ENCODE measurements around the gene SLC41A2.
"Not testable (repeated sequence)": the region's sequence is repeated elsewhere in the genome, so short reads cannot be mapped to it uniquely, and the experiment has no call there.

The SLC41A2 gene, protein sequence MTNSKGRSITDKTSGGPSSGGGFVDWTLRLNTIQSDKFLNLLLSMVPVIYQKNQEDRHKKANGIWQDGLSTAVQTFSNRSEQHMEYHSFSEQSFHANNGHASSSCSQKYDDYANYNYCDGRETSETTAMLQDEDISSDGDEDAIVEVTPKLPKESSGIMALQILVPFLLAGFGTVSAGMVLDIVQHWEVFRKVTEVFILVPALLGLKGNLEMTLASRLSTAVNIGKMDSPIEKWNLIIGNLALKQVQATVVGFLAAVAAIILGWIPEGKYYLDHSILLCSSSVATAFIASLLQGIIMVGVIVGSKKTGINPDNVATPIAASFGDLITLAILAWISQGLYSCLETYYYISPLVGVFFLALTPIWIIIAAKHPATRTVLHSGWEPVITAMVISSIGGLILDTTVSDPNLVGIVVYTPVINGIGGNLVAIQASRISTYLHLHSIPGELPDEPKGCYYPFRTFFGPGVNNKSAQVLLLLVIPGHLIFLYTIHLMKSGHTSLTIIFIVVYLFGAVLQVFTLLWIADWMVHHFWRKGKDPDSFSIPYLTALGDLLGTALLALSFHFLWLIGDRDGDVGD

DNA sequence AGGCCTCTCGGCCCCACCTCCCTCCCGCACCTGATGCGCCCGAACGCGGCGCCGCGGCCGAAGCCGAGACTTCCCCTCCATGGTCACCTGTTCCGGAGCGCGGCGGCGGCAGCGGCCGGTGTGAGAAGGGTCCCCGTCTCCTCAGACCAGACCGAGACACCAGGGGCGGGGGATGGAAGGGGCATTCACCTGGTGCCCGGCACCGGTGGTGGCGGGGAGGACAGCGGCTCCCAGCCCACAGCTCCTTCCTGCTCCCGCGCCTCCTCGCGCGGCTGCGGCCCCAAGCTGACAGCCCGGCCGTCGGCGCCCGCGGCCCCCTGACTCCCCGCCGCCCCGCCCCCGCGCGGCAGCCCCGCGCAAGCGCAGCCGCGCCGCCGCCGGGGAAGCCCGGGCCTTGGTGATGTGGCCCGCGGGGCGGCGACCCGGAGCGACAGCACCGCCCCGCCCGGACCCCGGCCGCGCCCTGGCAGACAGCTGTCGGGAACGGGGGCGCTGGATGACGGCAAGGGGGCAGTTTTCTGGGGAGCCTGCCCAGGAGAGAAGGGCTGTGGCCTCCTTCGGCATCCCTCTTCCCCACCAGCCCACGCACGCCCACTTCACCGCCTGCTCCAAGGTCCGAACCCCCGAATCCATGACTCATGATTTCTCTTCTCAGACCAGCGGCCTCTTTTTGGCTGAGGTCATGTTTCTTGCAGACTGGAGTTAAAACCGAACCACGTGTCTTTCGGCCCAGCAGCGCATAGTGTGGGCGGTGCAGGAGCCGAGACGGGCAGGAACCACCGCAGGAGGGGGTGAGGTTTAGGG, at the start of gene SLC41A2:
Gene SLC41A2 (minus strand): TSS at position 290 of the 804 bp plus-strand sequence. CDS start 29,763 bp downstream, outside the sequence.
- DNase-seq: peak; percentile 84

DNA sequence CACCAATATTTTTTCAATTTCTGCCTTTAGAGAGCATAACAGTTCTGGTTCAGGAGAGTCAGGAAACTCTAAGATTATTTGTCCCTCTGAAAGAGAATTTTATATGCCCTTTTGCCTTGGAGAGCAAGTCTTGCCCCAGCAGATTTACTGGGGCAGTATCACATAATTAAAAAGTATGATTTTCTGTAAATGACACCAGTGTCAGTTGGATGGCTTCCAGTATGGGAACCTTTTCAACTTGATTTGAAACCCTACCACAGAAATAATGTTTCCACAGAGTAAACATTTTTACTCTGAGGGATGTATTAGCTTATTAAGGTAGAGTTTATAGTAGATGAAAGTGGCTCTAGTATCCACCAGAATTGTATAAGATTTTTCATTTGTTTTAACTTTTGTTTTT, 43.4 kb upstream of the SLC41A2 start:
- no peak for DNase-seq

DNA sequence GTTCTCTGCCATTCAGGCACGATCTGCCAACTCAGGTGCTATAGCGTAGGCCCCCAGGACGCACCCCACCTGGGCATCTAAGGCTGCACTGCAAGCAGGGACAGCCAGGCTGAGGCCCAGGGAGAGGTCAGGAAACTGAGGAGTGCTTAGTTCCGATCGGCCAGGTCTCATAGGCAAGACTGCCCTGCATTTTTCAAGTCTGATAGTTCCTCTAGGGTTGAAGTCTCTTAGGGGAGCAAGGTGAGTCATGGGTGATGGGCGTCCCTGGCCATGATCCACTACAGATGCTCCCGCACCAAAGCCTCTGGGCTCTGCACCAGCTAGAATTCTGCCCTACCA, 41.2 kb upstream of the SLC41A2 start:
- DNase-seq: no peak

DNA sequence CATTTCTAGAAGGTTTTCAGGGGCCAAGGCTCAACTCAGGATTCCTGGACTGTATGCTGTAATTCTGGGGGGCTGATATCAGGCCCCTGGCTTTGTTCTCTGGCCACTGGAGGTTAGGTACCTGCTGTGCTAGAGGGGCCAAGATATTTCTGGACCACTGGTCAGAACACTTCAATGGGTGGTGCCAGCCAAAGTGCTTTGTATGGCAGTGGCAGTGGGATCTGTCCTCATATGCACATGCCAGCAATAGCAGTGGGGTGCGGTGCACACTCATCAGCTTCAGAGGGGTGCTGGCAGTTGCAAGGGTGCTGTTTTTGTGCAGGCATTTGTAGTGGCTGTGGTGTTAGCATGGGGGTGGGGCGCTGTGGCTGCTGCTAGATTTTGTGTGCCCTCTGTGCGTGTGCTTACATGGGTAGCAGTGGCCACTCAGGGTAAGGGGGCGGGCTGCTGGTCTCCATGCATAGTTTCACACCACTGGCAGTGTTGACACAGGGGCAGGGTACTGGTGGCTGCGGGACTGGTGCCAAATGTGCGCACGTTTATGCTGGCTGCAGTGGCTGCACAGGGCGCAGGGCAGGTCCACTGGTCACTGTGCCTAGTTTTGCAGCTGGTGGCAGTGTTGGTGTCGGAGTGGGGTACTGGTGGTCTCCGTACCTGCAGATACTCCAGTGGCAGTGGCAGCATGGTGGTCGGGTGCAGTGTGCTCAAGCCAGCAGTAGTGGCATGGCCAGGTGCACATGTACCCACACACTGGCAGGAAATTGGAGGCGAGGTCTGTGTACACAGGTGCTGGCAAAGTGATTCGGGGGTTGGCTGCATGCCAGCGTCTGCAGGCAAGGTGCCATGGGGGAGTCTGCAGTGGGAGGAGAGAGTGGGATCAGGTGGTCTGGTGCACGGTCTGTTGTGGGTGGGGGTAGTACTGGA, 40.6 kb upstream of the SLC41A2 start:
- no peak for DNase-seq

DNA sequence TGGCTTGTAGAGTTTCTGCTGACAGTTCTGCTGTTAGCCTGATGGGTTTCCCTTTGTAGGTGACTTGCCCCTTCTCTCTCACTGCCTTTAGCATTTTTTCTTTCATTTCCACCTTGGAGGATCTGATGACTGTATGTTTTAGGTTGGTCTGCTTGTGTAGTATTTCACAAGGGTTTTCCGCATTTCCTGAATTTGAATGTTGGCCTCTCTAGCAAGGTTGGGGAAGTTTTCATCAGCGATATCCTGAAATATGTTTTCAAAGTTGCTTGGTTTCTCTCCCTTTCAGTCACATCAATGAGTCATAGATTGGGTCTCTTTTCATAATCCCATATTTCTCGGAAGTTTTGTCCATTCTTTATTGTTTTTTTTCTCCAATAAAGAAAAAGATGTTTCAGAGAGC, 39.5 kb upstream of the SLC41A2 start:
- no peak for DNase-seq

DNA sequence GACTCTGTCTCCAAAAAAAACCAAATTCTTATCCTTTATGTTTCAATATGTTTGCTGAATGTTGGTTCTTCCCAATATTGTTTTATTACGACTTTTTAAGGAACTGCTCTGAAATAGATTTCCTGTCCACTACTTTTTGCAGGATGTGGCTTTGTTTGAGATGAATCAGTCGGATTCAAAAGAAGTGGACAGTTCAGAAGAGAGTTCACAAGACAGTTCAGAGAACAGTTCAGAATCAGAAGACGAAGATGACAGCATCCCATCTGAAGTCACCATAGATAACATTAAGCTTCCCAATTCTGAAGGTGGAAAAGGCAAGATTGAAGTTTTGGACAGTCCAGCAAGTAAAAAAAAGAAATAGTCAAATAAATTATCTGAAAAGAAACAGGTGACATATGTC, 36.2 kb upstream of the SLC41A2 start:
- no peak for DNase-seq

DNA sequence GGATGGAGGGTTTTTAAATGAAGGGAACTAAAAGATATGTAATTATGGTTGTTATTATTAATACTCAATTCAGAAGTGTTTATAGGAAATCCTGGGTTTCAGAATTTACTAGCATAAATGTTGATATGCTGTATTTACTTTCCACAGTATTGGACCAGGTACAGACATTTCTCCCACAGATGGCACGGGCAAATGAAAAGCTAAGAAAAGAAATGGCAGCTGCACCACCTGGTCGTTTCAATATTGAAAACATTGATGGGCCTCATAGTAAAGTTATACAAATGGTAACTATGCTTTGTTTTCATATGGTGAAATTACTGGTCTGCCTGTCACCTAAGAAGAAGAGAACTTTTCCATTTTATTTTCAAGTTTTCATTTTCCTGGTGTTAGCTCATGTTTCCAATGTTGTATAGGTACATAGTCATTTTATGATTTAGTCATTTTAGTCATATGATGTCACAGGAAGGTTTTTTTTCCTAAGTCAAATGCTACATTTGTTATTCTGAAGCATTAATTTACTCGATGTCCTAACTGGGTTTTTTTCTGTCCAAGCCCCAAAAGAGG, 33.6 kb upstream of the SLC41A2 start:
- no peak for DNase-seq

DNA sequence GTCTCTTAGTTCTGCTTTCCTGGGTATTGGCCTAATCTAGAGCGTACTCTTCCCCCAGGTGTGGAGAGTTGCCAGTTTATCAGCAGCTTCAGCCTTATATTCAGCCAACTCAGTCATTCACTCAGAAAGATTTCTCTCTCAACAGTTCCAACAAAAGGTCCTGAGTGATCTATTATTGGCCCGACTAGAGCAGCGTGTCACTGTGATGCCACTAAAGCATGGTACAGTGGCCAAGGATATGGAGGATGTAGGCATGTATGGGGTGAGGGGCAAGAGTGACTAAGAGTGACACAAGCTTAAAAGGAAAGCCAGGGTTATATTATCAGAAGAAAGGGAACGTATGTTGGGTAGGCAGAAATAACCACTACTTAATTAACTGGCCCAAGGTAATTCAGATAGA, 32.9 kb upstream of the SLC41A2 start:
- DNase-seq: no peak

DNA sequence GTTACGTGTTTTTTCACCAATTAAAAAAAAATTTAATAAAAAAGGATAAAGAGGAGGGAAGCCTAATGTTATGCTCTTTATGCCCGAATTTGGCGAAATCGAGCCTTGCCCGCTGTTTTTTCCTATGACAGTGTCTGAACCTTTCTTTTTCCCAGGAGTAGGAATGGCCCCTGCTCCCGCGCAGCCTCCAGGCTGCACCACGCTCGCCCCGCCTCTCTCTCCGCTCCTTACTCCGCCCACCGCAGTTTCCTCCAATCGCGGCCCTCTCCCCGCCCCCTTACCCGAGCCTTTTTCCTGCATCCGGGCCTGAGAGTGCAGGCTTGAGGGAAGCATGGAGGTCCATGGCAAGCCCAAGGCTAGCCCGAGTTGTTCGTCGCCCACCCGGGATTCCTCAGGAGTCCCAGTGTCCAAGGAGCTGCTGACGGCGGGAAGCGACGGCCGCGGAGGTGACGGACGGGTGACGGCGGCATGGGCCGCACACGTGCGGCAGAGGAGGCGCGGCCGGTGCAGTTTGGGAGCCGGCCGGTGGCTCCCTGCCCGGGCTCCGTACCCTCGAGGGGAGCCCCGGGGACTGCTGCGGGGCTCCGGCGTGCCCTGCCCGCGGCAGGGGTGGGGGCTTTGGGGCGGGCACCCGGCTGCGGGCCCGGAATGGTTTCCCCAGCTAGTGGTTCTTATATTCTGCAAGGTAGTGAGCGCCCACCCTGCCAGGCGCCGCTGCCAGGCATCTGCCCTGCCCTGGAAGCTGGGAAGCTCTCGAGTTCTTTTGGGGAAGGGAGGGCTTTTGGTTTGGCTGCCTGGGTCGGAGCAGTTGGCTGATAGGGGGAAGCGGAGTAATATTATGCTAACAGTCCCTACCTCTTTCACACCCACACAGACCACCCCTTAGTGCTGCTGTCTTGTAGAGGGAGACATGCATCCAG, 28.2 kb upstream of the SLC41A2 start, which contains the start of gene NOPCHAP1:
Gene NOPCHAP1 (plus strand): TSS at position 295 of the 920 bp plus-strand sequence. CDS start 37 bp downstream, at position 332.
- DNase-seq: peak; percentile 85

DNA sequence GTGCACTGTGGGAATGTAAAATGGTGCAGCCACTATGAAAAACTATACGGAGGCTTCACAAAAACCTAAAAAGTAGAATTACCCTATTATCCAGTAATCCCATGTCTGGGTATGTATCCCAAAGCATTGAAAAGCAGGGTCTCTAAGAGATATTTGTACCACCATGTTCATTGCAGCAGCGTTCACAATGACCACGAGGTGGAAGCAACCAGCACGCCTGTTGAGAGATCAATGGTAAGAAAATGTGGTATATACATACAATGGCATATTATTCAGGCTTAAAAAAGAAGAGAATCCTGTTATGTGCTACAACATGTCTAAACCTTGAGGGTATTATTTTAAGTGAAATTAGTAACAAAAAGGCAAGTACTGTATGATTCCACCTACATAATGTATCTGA, 27.1 kb upstream of the SLC41A2 start:
- no peak for DNase-seq

DNA sequence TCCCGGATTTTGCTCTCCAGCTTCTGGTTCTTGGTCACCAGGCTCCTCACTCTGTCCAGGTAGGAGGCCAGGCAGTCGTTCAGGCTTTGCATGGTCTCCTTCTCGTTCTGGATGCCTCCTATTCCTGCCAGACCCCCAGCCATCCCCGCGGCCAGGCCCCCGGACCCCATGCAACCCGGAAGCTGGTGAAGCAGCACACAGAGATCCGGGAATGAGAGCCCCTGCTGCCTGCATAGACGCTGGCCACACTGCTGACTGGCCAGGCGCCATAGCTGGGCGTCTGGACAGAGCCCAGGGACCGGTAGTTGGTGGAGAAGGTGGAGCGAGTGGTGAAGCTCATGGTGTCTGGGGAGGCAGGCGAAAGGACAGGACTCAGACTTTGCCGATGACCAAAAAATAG, 19.6 kb upstream of the SLC41A2 start:
- DNase-seq: not testable (repeated sequence)

DNA sequence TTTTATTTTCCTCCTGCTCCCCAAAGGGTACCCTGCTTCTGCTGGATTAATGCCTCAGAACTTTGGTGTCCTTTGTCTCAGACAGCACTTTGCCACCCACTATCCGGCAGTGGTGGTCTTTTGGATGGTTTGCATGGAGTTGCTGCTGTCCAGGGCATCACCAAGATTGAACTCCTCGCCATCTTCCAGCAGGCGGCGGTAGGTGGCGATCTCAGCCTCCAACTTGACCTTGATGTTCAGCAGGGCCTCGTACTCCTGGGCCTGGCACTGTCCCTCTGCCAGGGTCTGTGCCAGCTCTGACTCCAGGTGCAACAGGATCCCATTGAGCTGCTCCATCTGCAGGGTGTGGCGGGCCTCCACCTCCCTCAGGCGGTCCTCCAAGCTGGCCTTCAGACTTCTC, 18.6 kb upstream of the SLC41A2 start:
- no peak for DNase-seq

DNA sequence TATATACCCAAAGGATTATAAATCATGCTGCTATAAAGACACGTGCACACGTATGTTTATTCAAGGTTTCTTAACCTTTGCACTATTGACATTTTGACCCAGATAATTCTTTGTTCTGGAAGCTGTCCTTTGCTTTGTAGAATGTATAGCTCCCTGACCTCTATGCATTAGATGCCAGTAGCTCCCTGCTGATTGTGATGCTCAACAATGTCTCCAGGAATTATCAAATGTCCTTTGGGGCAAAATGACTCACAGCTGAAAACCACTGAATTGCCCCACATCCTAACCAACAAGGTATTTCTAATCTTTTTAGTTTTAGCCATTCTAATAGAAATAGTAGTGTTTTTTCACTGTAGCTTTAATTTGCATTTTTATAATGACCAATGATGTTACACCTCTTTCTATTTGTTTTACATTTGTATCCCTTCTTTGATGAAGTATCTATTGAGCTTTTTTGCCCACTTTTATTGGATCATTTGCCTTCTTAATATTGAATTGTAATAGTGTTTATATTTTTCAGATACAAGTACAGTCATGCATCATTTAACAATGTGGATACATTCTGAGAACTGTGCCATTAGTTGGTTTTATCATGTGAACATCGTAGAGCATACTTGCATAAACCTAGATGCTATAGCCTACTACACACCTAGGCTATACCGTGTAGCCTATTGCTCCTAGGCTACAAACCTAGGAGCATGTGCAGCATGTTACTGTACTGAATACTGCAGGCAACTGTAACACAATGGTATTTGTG, 17.7 kb upstream of the SLC41A2 start:
- no peak for DNase-seq

DNA sequence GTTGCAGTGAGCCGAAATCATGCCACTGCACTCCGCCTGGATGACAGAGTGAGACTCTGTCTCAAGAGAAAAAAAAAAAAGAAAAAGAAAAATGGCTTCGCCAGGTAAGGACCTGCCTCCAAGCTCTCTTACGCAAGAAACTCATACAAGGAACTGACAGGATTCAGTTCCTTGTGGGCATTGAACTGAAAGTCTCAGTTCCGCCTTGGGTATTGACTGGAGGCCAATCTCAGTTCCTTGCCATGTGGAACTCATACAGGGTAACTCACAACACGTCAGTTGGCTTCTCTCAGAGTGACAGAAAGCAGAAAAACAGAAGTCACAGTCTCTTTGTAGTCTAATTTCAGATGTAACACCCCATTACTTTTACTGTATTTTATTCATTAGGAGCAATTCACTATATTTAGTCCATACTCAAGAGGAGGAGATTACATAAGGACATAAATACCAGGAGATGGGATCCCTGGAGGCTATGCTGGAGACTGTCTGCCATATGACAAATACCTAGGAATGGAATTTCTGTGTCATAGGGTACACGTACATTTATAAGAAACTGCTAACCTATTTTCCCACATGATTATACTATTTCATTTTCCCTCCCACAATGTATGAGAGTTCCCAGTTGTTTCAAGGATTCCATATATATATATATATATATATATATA, 16.7 kb upstream of the SLC41A2 start:
- peak; percentile 16 for DNase-seq

DNA sequence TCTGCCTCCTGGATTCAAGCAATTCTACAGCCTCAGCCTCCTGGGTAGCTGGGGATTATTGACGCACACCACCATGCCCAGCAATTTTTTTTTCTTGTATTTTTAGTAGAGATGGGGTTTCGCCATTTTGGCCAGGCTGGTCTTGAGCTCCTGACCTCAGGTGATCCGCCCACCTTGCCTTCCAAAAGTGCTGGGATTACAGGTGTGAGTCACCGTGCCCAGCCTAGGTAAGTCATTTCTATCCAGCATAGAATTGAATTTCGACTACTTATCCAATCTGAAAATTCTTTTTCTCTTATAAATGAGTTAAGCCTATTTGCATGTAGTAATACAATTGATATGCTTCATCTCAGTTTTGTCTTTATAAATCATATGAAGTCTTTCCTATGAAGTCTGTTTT, 15.2 kb upstream of the SLC41A2 start:
- no peak for DNase-seq

DNA sequence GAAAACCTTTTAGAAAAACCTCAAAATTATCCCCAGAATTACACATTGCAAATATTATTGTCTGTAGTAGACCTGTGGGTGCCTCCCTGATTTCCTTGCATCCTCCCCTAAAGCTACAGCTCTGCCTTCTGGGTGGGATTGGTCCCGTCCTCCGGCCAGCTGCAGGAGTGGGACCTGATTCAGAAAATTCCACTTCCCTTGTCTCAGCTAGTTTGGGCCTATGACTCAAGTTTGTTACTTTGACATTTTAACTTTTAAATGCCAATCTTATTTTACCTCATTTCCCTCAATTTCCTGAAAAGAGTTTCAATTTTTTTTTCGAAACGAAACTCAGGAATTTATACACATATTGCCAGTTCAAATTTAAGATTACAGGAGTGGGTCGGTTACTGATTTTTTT, 13.2 kb upstream of the SLC41A2 start:
- no peak for DNase-seq

DNA sequence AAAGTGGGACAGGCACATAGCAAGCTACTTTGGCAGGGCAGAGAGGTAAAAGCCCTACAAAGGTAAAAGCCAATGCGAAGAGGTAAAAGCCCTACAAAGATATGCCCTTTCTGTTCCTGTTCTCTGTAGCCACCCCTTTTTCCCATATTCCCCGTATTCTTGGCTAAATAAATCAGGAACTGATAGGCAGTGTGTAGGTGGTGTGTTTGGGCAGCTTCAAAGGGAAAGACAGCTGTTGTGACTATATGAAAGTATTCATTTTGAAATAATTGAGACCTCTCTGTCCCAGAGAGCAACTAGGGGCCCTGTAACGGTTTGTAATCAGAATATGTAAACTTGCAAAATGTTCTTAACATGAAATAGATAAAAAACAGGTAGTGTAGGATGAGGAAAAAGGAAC, 11.3 kb upstream of the SLC41A2 start:
- no peak for DNase-seq

DNA sequence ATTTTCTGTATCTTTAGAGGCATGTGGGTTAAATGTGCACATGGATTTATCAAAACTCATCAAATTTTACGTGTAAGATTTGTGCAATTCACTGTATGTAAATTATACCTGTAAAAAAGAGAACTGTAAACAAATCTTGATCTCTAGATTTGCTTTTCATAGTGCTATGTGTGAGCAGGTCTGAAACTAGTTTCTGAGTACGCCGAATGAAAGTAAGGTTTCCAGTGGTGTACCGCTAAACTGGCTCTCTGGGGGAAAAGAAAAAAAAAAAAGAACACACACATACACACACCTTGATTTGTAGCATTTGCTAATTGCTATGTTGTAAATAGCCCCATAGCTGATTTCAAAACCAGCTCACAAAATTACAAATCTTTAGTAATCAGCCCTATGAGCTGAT, 8.6 kb upstream of the SLC41A2 start:
- DNase-seq: no peak

DNA sequence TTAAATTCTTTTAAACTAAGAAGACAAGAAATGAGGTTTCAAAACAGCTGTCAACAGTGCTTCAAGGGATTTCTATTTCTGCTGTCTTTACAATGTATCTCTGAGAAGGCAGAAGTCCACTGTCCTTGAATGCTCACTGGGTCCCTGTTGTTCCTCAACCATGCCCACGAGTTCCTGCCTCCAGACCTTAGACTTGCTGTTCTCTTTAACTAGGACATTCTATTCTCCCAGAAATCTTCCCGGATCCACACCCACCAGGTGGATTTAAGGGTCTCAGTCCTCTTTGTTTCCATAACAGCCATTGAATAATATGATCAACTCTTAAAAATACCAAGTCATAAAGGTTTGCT, 6.7 kb upstream of the SLC41A2 start:
- DNase-seq: no peak
